Measurements from ENCODE around the gene RPS6KA2.

Gene RPS6KA2

GRCh38 chr6:166551754-166552495 lies 75.1 kb downstream of the RPS6KA2 start:
- no peak overlapping the region for H3K4me3 Mint-ChIP-seq
- H3K36me3 Mint-ChIP-seq (ENCODE audit: low read depth), result no peaks in the 10 kb centered on the region
- H3K9me3 Mint-ChIP-seq, result peaks cover 14% of the 10 kb centered on the region
- peaks cover 6% of the 10 kb centered on the region for H3K27me3 Mint-ChIP-seq (ENCODE audit: low read depth)
- H3K27ac Mint-ChIP-seq, result no peak overlapping the region
- peaks cover 7% of the 10 kb centered on the region for H3K4me1 Mint-ChIP-seq
- no peak for TF ChIP-seq CTCF (IDR thresholded peaks at IDR 0.05; ENCODE audit: unreplicated experiment in 3 of 3)

GRCh38 chr6:166546653-166547052 lies 80.4 kb downstream of the RPS6KA2 start:
- TF ChIP-seq CTCF (IDR thresholded peaks at IDR 0.05; ENCODE audit: unreplicated experiment in 3 of 3), result no peak
- no peaks in the 10 kb centered on the region for H3K27me3 Mint-ChIP-seq (ENCODE audit: low read depth)
- no peaks in the 10 kb centered on the region for H3K36me3 Mint-ChIP-seq (ENCODE audit: low read depth)
- H3K9me3 Mint-ChIP-seq, result peaks cover 10% of the 10 kb centered on the region
- H3K4me1 Mint-ChIP-seq, result peaks cover 16% of the 10 kb centered on the region
- no peak overlapping the region for H3K4me3 Mint-ChIP-seq
- no peak overlapping the region for H3K27ac Mint-ChIP-seq

- H3K4me1 Mint-ChIP-seq, result peaks cover 18% of the 10 kb centered on the region
- peak overlapping the region in 1 of 3 experiments; percentile 61 for H3K27ac Mint-ChIP-seq
- H3K4me3 Mint-ChIP-seq, result peak overlapping the region in 1 of 3 experiments; percentile 28
- no peaks in the 10 kb centered on the region for H3K27me3 Mint-ChIP-seq (ENCODE audit: low read depth)
- H3K9me3 Mint-ChIP-seq, result peaks cover 10% of the 10 kb centered on the region
- no peaks in the 10 kb centered on the region for H3K36me3 Mint-ChIP-seq (ENCODE audit: low read depth)
- no peak for TF ChIP-seq CTCF (IDR thresholded peaks at IDR 0.05; ENCODE audit: unreplicated experiment in 3 of 3)
Measured at GRCh38 chr6:166545156-166546034, 81.7 kb downstream of the RPS6KA2 start.

- H3K4me3 Mint-ChIP-seq, result no peak overlapping the region
- H3K4me1 Mint-ChIP-seq, result peaks cover 18% of the 10 kb centered on the region
- peak overlapping the region in 1 of 3 experiments; percentile 25 for H3K27ac Mint-ChIP-seq
- no peak for TF ChIP-seq CTCF (IDR thresholded peaks at IDR 0.05; ENCODE audit: unreplicated experiment in 3 of 3)
- H3K9me3 Mint-ChIP-seq, result peaks cover 8% of the 10 kb centered on the region
- no peaks in the 10 kb centered on the region for H3K36me3 Mint-ChIP-seq (ENCODE audit: low read depth)
- no peaks in the 10 kb centered on the region for H3K27me3 Mint-ChIP-seq (ENCODE audit: low read depth)
Measured at GRCh38 chr6:166544296-166544605, 82.8 kb downstream of the RPS6KA2 start.

- Mint-ChIP-seq H3K27ac (peak overlapping the region in 1 of 3 experiments; percentile 25), H3K36me3 (ENCODE audit: low read depth) (no peaks in the 10 kb centered on the region), H3K9me3 (peaks cover 6% of the 10 kb centered on the region), H3K4me3 (no peak overlapping the region), H3K27me3 (ENCODE audit: low read depth) (no peaks in the 10 kb centered on the region), H3K4me1 (peaks cover 18% of the 10 kb centered on the region)
- TF ChIP-seq CTCF (IDR thresholded peaks at IDR 0.05; ENCODE audit: unreplicated experiment in 3 of 3), result no peak
Measured at GRCh38 chr6:166543603-166544295, 83.3 kb downstream of the RPS6KA2 start.
